SJCRH30 (cell line): ENCODE data around the gene VPS39. TPM values are rescaled to one million over a fixed set of nuclear protein-coding genes. Genes with fewer than 3 reads are reported as not detected.
A peak's percentile ranks its signal among the peaks of the same experiment; 100 is the strongest.

Experiments used
- DNase-seq, 2 experiments: peaks; one replicate each; pipeline ENCODE4 v3.0.0-alpha.2; 2015 to 2020
- H3K27ac ChIP-seq: fragments of 250-450 bp; sonication (Bioruptor Pico); 2 replicates; pipeline ENCODE4 v1.5.1; 2020; ENCODE audit warnings: mild to moderate bottlenecking, moderate library complexity
- H3K27me3 ChIP-seq: fragments of 250-450 bp; sonication (Bioruptor Pico); 2 replicates; pipeline ENCODE4 v1.5.1; 2020; ENCODE audit warnings: mild to moderate bottlenecking, moderate library complexity
- H3K36me3 ChIP-seq: fragments of 250-450 bp; sonication (Bioruptor Pico); 2 replicates; pipeline ENCODE4 v1.5.1; 2020; ENCODE audit warnings: mild to moderate bottlenecking, moderate library complexity
- H3K4me1 ChIP-seq: fragments of 250-450 bp; sonication (Bioruptor Pico); 2 replicates; pipeline ENCODE4 v1.5.1; 2020; ENCODE audit warnings: mild to moderate bottlenecking, moderate library complexity
- H3K4me3 ChIP-seq: fragments of 250-450 bp; sonication (Bioruptor Pico); 2 replicates; pipeline ENCODE4 v1.5.1; 2020; ENCODE audit warnings: mild to moderate bottlenecking, moderate library complexity
- H3K9me3 ChIP-seq: fragments of 250-450 bp; sonication (Bioruptor Pico); replicated peaks from 2 replicates; pipeline ENCODE4 v1.5.1; 2020; ENCODE audit warnings: mild to moderate bottlenecking, moderate library complexity
- total RNA-seq: library from RNA; depleted of rRNA; stranded (reverse); fragments of >200 nt; shearing (Covaris generic); gene quantifications from 2 replicates; pipeline ENCODE4 v1.2.3, GENCODE V29; 2014

Gene VPS39
- total RNA-seq, 1 experiment from 2014 or later: 29.3 TPM

DNA sequence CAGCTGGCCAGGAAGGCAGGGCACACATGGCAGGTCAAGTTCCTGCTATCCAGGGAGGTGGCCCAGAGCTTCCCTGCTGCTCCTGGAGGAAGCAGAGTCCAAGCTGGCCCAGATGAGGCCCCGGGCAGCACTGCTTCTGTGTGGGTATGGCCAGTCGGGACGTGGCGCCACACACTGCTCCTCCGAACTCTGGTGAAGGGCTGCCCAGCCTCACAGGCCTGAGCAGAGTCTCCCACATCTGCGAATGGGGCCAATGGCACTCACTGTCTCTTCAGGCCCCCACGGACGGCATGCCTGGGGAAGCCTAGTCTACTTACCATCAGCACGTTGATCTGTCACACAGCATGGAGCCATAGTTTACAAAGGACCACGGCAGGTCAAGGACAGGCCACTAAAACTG, 49.2 kb downstream of the VPS39 start:
- no peaks in the 10 kb centered on the region for H3K4me1 ChIP-seq
- H3K4me3 ChIP-seq: no peak overlapping the region
- no peaks in the 10 kb centered on the region for H3K27me3 ChIP-seq
- no peak for DNase-seq
- no peak overlapping the region for H3K27ac ChIP-seq
- peaks cover 16% of the 10 kb centered on the region; the same call in 1 of the 2 replicates for H3K36me3 ChIP-seq
- no peaks in the 10 kb centered on the region for H3K9me3 ChIP-seq

DNA sequence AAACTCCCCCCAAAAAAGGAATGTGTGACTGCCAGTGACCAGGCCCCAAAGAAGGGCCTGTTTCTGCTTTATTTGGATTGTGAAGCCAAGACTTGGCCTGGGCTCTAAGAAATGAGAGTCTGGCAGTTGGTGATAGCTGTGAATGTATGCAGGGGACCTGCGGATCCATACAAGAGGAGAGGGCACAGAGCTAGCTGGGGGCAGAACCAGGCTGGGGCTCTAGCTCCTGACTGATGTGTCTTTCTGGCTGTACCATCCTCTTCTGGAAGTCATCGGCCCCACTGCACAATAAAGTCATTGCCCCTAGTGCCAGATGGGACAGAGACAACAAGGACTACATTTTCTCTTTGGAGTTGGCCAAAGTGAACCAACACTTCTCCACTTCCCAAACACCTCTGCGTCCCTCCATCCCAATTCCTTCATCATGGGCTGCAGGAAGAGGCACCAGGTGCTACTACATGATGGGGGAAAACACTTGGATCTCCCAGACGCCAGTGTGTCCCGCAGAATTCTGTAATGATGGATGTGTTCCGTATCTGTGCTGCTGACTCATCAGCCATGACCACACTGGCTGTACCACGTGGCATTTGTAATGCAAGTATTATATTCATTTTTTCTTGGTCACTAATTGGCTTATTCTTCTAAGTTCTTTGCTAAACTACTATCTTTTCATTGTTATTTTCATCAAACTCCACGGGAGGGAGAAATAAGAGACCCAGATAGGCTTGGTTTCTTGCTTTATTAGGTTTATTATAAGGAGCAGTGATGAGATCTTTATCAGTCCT, 49.9 kb downstream of the VPS39 start:
- no peaks in the 10 kb centered on the region for H3K4me1 ChIP-seq
- peaks cover 13% of the 10 kb centered on the region; the same call in 1 of the 2 replicates for H3K36me3 ChIP-seq
- H3K27ac ChIP-seq: no peak overlapping the region
- no peaks in the 10 kb centered on the region for H3K9me3 ChIP-seq
- no peak for DNase-seq
- no peaks in the 10 kb centered on the region for H3K27me3 ChIP-seq
- H3K4me3 ChIP-seq: no peak overlapping the region

DNA sequence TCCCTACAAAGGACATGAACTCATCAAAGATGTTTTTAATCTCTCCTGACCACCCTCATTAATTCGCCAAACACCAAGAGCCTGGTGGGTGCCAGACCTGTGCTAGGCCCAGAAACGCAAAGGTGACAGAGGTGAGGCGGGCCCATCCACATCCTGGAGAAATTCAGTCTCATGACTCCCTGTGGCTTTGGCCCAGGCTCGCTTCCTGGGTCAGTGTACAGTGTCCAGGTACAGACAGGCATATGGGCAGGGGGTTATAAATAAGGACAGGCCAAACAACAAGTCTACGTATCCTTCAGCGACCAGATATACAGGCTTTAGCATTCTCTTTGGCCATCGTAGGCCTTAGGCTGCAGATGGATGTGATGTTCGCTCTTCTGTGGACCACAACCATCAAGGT, 50.7 kb downstream of the VPS39 start:
- no peaks in the 10 kb centered on the region for H3K4me1 ChIP-seq
- H3K4me3 ChIP-seq: no peak overlapping the region
- no peak for DNase-seq
- no peaks in the 10 kb centered on the region for H3K9me3 ChIP-seq
- H3K36me3 ChIP-seq: peaks cover 12% of the 10 kb centered on the region; the same call in 1 of the 2 replicates
- no peak overlapping the region for H3K27ac ChIP-seq
- no peaks in the 10 kb centered on the region for H3K27me3 ChIP-seq

- no peak within 1 kb of the TSS for H3K27ac ChIP-seq
- peaks cover 6% of the 10 kb centered on the region; the same call in 1 of the 2 replicates for H3K4me1 ChIP-seq
- no peak within 1 kb of the TSS for H3K4me3 ChIP-seq
- no peaks in the 10 kb centered on the region for H3K9me3 ChIP-seq
- peaks cover 10% of the 10 kb centered on the region; the same call in 1 of the 2 replicates for H3K36me3 ChIP-seq
- no peak for DNase-seq
- H3K27me3 ChIP-seq: no peaks in the 10 kb centered on the region
Observed at GRCh38 chr15:42156243-42156922, 51.7 kb downstream of the VPS39 start, which contains the start of gene PLA2G4F. Gene PLA2G4F (minus strand): TSS chr15:42156636. CDS start chr15:42156549, 87 bp downstream.

- Histone ChIP-seq H3K9me3 (no peaks in the 10 kb centered on the region), H3K27ac (no peak overlapping the region), H3K4me3 (no peak overlapping the region), H3K36me3 (peaks cover 6% of the 10 kb centered on the region; the same call in 1 of the 2 replicates), H3K27me3 (no peaks in the 10 kb centered on the region), H3K4me1 (peaks cover 8% of the 10 kb centered on the region; the same call in 1 of the 2 replicates)
- DNase-seq: no peak
Observed at GRCh38 chr15:42155546-42156242, 52.4 kb downstream of the VPS39 start.

DNA sequence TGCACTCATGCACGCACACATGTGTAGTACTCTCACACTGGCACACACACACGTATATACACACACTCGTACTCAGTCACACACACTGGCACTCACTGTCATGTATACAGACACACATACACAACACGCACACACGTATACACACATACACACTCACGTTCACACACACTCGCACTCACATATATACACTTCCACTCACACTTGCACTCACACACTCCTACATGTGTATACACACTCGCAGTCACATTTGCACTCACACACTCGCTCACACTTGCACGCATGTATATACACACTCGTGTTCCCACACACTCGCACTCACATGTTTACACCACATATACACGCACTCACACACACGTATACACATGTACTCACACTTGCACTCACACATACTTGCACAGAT, 53.1 kb downstream of the VPS39 start:
- H3K4me1 ChIP-seq: peaks cover 8% of the 10 kb centered on the region; the same call in 1 of the 2 replicates
- no peaks in the 10 kb centered on the region for H3K9me3 ChIP-seq
- no peaks in the 10 kb centered on the region for H3K36me3 ChIP-seq
- H3K4me3 ChIP-seq: no peak overlapping the region
- no peak overlapping the region for H3K27ac ChIP-seq
- DNase-seq: no peak
- H3K27me3 ChIP-seq: no peaks in the 10 kb centered on the region

GRCh38 chr15:42154212-42154941, 53.7 kb downstream of the VPS39 start:
- H3K4me3 ChIP-seq: no peak overlapping the region
- H3K36me3 ChIP-seq: no peaks in the 10 kb centered on the region
- no peaks in the 10 kb centered on the region for H3K9me3 ChIP-seq
- peaks cover 8% of the 10 kb centered on the region; the same call in 1 of the 2 replicates for H3K4me1 ChIP-seq
- no peak for DNase-seq
- no peaks in the 10 kb centered on the region for H3K27me3 ChIP-seq
- no peak overlapping the region for H3K27ac ChIP-seq

GRCh38 chr15:42153874-42154211, 54.3 kb downstream of the VPS39 start:
- no peaks in the 10 kb centered on the region for H3K36me3 ChIP-seq
- H3K27me3 ChIP-seq: no peaks in the 10 kb centered on the region
- no peaks in the 10 kb centered on the region for H3K9me3 ChIP-seq
- H3K27ac ChIP-seq: no peak overlapping the region
- no peak overlapping the region for H3K4me3 ChIP-seq
- no peak for DNase-seq
- peaks cover 8% of the 10 kb centered on the region; the same call in 1 of the 2 replicates for H3K4me1 ChIP-seq

DNA sequence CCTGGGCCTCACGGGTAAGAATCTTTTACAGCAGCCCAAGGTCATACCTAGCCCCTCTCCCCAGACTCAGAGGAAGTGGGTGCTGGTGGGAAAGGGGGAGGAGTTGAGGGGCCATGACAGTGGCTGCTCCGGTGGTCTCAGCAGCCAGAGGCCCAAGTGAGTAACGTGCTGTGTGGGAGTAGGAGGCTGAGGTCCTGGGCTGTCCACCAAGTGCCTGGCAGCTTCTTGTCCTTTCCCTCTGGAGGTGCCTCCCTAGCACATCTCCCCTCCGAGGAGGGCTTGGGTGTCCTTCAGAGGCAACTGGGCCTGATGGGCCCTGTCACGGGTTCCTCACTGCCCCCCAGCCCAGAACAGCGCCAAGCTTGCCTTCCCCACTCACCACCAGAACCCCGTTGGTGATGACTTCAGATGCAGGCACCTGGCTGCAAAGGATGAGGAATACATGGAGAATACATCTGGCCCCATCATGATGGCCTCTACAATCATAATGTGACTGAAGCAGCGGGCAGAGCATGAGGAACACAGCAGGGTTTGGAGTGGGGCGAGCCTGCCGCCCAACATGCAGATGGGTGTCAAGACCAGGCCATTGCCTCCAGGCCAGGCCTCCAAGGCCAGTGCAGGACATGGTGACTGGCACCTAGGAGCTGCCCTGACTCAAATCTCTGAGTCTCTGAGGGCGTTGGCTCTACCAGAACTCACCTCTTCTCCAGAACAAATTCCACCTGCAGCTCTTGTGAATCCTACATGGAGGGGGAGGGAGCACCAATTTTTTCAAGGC, 55.0 kb downstream of the VPS39 start:
- Histone ChIP-seq H3K9me3 (no peaks in the 10 kb centered on the region), H3K27ac (no peak overlapping the region), H3K36me3 (no peaks in the 10 kb centered on the region), H3K27me3 (no peaks in the 10 kb centered on the region), H3K4me3 (no peak overlapping the region), H3K4me1 (peaks cover 8% of the 10 kb centered on the region; the same call in 1 of the 2 replicates)
- no peak for DNase-seq

- no peak for DNase-seq
- Histone ChIP-seq H3K4me1 (peaks cover 8% of the 10 kb centered on the region; the same call in 1 of the 2 replicates), H3K9me3 (no peaks in the 10 kb centered on the region), H3K4me3 (no peak overlapping the region), H3K27ac (no peak overlapping the region), H3K36me3 (no peaks in the 10 kb centered on the region), H3K27me3 (no peaks in the 10 kb centered on the region)
Observed at GRCh38 chr15:42152196-42152920, 55.7 kb downstream of the VPS39 start.

- Histone ChIP-seq H3K4me1 (peaks cover 8% of the 10 kb centered on the region; the same call in 1 of the 2 replicates), H3K9me3 (no peaks in the 10 kb centered on the region), H3K36me3 (no peaks in the 10 kb centered on the region), H3K4me3 (no peak overlapping the region), H3K27ac (no peak overlapping the region), H3K27me3 (0 out of 2 replicates have a peak, but pooled peaks cover 2% of the 10 kb centered on the region)
- peak in 1 of 2 experiments; percentile 44 for DNase-seq
Observed at GRCh38 chr15:42151736-42152135, 56.4 kb downstream of the VPS39 start.

DNA sequence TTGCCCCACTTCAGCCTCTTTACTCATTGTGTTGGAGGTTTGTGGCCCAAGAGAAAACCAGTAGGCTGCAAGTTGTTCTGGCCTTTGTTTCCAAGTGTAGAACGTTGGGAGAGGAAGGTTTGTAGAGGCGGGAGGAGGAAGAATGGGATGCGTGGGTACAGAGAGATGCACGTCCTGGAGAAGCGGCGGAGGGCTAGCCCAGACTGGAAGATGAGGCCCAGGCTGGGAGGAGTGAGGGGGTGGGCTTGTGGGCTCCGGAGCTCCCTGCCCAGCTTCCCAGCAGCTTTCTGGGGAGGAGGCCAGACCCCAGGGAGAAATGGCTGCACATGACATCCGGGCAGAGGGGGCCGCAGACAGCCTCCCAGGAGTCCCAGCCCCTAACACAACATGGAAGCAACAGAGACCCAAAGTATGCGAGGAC, 57.0 kb downstream of the VPS39 start:
- H3K9me3 ChIP-seq: no peaks in the 10 kb centered on the region
- H3K36me3 ChIP-seq: no peaks in the 10 kb centered on the region
- H3K4me3 ChIP-seq: no peak overlapping the region
- no peak for DNase-seq
- 0 out of 2 replicates have a peak, but pooled peaks cover 2% of the 10 kb centered on the region for H3K27me3 ChIP-seq
- H3K27ac ChIP-seq: no peak overlapping the region
- peaks cover 8% of the 10 kb centered on the region; the same call in 1 of the 2 replicates for H3K4me1 ChIP-seq
